ENCODE data around the gene SNX8. TPM values are rescaled to one million over a fixed set of nuclear protein-coding genes. Genes with fewer than 3 reads are reported as not detected.

Gene SNX8
- total RNA-seq, 1 experiment from 2014 or later, result 86.6 TPM

DNA sequence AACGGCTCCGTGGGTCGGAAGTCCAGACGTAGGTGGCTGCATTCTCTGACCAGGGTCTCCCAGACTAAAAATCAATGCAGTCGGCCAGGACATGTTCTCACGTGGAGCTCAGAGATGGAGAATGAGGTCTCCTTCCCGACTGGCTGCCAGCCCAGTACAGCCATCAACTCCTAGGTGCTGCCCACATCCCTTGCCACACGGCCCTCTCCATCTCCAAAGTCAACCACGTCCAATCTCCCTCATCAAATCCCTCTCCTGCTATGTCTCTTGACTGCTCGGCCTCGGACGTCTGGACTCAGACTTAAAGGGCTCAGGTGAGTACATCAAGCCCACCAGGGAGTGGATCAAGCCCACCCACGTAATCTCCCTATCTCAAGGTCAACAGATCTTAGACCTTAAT is 88.4 kb downstream of the SNX8 start:
- DNase-seq, result no peak
- Mint-ChIP-seq H3K4me1 (ENCODE audit: low read depth, unreplicated experiment) (peaks cover 8% of the 10 kb centered on the region), H3K27me3 (ENCODE audit: insufficient read depth, unreplicated experiment) (no peaks in the 10 kb centered on the region), H3K27ac (ENCODE audit: unreplicated experiment) (no peak overlapping the region), H3K36me3 (ENCODE audit: insufficient read depth, unreplicated experiment) (peaks cover 55% of the 10 kb centered on the region), H3K4me3 (ENCODE audit: unreplicated experiment) (no peak overlapping the region), H3K9me3 (ENCODE audit: unreplicated experiment) (no peaks in the 10 kb centered on the region)
- Histone ChIP-seq H3K4me1 (no peaks in the 10 kb centered on the region), H3K27me3 (replicated peaks; ENCODE audit: control insufficient read depth, insufficient read depth, low read length) (no peaks in the 10 kb centered on the region), H3K4me3 (ENCODE audit: low read depth, low read length) (no peak overlapping the region), H3K9me3 (no peaks in the 10 kb centered on the region), H3K36me3 (ENCODE audit: control insufficient read depth, insufficient read depth, low read length) (peaks cover 2% of the 10 kb centered on the region; the same call in 1 of the 2 replicates)
- CTCF ChIA-PET, result no interaction called here
- TF ChIP-seq, protein P1, sequence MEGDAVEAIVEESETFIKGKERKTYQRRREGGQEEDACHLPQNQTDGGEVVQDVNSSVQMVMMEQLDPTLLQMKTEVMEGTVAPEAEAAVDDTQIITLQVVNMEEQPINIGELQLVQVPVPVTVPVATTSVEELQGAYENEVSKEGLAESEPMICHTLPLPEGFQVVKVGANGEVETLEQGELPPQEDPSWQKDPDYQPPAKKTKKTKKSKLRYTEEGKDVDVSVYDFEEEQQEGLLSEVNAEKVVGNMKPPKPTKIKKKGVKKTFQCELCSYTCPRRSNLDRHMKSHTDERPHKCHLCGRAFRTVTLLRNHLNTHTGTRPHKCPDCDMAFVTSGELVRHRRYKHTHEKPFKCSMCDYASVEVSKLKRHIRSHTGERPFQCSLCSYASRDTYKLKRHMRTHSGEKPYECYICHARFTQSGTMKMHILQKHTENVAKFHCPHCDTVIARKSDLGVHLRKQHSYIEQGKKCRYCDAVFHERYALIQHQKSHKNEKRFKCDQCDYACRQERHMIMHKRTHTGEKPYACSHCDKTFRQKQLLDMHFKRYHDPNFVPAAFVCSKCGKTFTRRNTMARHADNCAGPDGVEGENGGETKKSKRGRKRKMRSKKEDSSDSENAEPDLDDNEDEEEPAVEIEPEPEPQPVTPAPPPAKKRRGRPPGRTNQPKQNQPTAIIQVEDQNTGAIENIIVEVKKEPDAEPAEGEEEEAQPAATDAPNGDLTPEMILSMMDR (IDR thresholded peaks at IDR 0.05; ENCODE audit: insufficient read depth in 1 of 2, low read depth in 1 of 2, low read length in 1 of 2, severe bottlenecking in 1 of 2, unreplicated experiment in 1 of 2), result no peak
- intact Hi-C loops (cut with micrococcal nuclease; ENCODE audit: unreplicated experiment), result no loop called here
- POLR2A ChIA-PET, result no interaction called here
- no TSS peak for BruUV-seq (replicated peaks)

GRCh38 chr7:2225336-2225735 is 88.9 kb downstream of the SNX8 start:
- no TSS peak for BruUV-seq (replicated peaks)
- Histone ChIP-seq H3K4me1 (no peaks in the 10 kb centered on the region), H3K4me3 (ENCODE audit: low read depth, low read length) (no peak overlapping the region), H3K9me3 (no peaks in the 10 kb centered on the region), H3K27me3 (replicated peaks; ENCODE audit: control insufficient read depth, insufficient read depth, low read length) (no peaks in the 10 kb centered on the region), H3K36me3 (ENCODE audit: control insufficient read depth, insufficient read depth, low read length) (peaks cover 2% of the 10 kb centered on the region; the same call in 1 of the 2 replicates)
- peaks cover 60% of the 10 kb centered on the region for H3K36me3 Mint-ChIP-seq (ENCODE audit: insufficient read depth, unreplicated experiment)
- no peak overlapping the region for H3K4me3 Mint-ChIP-seq (ENCODE audit: unreplicated experiment)
- CTCF ChIA-PET, result no interaction called here
- H3K9me3 Mint-ChIP-seq (ENCODE audit: unreplicated experiment), result no peaks in the 10 kb centered on the region
- TF ChIP-seq, protein P1 (IDR thresholded peaks at IDR 0.05; ENCODE audit: insufficient read depth in 1 of 2, low read depth in 1 of 2, low read length in 1 of 2, severe bottlenecking in 1 of 2, unreplicated experiment in 1 of 2), result no peak
- no peaks in the 10 kb centered on the region for H3K27me3 Mint-ChIP-seq (ENCODE audit: insufficient read depth, unreplicated experiment)
- peaks cover 8% of the 10 kb centered on the region for H3K4me1 Mint-ChIP-seq (ENCODE audit: low read depth, unreplicated experiment)
- intact Hi-C loops (cut with micrococcal nuclease; ENCODE audit: unreplicated experiment), result no loop called here
- DNase-seq, result no peak
- POLR2A ChIA-PET, result no interaction called here
- no peak overlapping the region for H3K27ac Mint-ChIP-seq (ENCODE audit: unreplicated experiment)

GRCh38 chr7:2224934-2225333 is 89.3 kb downstream of the SNX8 start:
- TF ChIP-seq, protein P1 (IDR thresholded peaks at IDR 0.05; ENCODE audit: insufficient read depth in 1 of 2, low read depth in 1 of 2, low read length in 1 of 2, severe bottlenecking in 1 of 2, unreplicated experiment in 1 of 2), result no peak
- no peak for DNase-seq
- ChIA-PET POLR2A (no interaction called here), CTCF (no interaction called here)
- Mint-ChIP-seq H3K27me3 (ENCODE audit: insufficient read depth, unreplicated experiment) (no peaks in the 10 kb centered on the region), H3K4me3 (ENCODE audit: unreplicated experiment) (no peak overlapping the region), H3K4me1 (ENCODE audit: low read depth, unreplicated experiment) (peaks cover 6% of the 10 kb centered on the region), H3K36me3 (ENCODE audit: insufficient read depth, unreplicated experiment) (peaks cover 62% of the 10 kb centered on the region), H3K9me3 (ENCODE audit: unreplicated experiment) (no peaks in the 10 kb centered on the region), H3K27ac (ENCODE audit: unreplicated experiment) (no peak overlapping the region)
- BruUV-seq (replicated peaks), result no TSS peak
- Histone ChIP-seq H3K36me3 (ENCODE audit: control insufficient read depth, insufficient read depth, low read length) (peaks cover 2% of the 10 kb centered on the region; the same call in 1 of the 2 replicates), H3K9me3 (no peaks in the 10 kb centered on the region), H3K4me3 (ENCODE audit: low read depth, low read length) (no peak overlapping the region), H3K4me1 (no peaks in the 10 kb centered on the region), H3K27me3 (replicated peaks; ENCODE audit: control insufficient read depth, insufficient read depth, low read length) (no peaks in the 10 kb centered on the region)
- intact Hi-C loops (cut with micrococcal nuclease; ENCODE audit: unreplicated experiment), result no loop called here
